ENCODE measurements around the gene TRIM49C.
"Not testable (repeated sequence)": the region's sequence is repeated elsewhere in the genome, so short reads cannot be mapped to it uniquely, and the experiment has no call there.

The TRIM49C gene, protein sequence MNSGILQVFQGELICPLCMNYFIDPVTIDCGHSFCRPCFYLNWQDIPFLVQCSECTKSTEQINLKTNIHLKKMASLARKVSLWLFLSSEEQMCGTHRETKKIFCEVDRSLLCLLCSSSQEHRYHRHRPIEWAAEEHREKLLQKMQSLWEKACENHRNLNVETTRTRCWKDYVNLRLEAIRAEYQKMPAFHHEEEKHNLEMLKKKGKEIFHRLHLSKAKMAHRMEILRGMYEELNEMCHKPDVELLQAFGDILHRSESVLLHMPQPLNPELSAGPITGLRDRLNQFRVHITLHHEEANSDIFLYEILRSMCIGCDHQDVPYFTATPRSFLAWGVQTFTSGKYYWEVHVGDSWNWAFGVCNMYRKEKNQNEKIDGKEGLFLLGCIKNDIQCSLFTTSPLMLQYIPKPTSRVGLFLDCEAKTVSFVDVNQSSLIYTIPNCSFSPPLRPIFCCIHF

DNA sequence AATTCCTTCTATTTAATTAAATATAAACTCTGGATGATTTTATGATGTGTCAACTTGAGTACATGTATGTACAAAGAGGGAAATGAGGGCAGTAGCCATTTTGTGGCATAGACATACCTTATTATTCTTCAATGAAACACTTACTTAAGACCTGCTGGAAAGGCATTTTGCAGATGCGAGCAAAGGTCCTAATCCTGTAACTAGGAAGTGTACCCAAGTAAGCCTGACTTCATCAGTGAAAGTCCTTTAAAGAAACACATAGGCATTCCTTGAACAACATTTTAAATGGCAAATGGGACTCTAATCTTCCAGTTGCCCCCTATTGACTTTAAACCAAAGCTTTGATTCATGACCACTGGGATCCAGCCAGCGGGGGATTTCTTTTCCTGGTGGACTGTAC is at the start of gene TRIM49C:
TSS of gene TRIM49C (plus strand) at position 301 of the 400 bp plus-strand sequence. CDS start 4,106 bp downstream, outside the sequence.
- DNase-seq (ENCODE audit: low spot score): not testable (repeated sequence)

DNA sequence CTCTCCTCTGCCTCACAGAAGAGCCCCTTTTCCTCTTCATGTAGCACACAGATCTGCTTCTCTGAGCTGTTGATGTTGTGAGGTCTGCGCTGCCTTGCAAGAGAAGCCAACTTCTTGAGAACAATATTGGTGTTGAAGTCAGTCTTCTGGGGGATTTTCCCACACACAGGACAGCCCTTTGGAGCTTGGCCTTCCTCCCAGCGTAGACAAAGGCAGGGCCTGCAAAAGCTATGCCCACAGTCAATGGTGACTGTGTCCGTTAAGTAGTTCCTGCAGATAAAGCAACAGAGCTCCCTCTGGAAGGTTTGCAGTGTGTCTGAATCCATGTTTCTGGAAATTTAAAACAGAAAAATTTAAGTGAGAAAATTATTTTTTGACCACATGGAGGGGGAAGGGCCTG is 6.7 kb upstream of the TRIM49C start:
- not testable (repeated sequence) for DNase-seq (ENCODE audit: low spot score)

DNA sequence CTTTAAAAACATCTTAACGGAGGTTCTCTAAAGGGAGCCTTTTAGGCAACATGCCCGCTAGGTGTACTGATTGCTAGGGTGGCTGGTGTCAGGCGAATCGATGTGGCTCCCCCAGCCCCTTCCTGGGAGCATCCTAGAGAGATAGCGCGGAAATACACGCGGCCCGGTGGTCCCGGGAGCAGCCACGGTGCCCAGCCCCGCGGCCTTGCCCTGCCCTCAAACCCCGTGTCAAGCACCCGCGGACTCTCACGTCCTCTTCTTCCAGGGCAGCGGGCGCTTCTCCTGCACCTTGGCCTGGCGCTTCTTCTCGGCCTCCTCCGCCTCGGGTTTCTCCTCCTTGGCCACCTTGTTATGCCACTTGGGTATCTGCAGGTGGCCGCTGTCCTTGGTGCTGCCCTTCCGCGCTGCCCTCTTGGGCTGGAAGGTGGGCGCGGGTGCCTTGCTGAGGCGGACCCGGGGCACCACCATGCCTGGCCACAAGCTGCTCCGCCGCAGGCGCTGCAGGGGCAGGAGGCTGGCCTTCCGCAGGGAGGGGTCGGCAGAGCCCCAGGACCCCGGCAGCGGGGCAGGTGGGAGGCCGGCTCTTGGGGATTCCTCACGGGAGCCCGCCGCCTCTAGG is 20.8 kb downstream of the TRIM49C start:
- DNase-seq (ENCODE audit: low spot score): not testable (repeated sequence)

DNA sequence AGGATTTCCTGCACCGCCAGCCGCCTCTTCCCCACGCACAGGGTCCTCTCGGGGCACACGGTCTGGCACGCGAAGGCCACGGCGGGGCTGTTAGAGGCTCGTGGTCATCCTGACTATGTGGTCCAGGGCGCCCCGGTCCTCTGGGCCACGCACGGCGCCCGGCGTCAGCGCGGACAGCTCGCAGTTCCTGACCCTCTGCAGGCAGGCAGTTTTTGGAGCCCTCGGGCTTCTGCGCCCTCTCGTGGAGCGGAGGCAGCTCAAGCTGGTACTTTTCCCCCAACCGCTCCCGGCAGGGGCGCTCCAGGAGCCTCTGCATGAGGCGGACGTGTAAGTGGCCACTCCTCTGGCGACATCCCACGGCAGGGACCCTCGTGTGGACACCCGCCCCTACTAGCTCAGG is 21.4 kb downstream of the TRIM49C start:
- DNase-seq (ENCODE audit: low spot score): not testable (repeated sequence)

DNA sequence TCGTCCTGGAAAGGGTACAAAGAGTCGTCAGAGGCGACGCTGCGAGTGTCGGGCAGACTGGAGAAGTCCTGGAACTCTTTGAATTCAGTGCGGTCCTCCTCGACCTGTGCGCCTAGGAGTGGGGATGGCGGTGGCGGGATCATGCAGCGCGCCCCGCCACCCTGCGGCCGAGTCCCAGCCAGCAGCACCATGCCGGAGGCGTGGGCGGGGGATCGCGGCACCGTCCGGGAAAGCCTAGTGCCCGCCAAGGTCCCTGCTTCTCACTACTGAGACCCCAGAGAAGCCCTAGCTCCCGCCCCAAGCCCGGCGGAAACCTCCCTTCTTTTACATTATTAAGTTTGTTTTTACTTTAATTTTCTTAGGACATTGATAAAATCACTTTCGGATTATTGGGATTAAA is 22.6 kb downstream of the TRIM49C start:
- not testable (repeated sequence) for DNase-seq (ENCODE audit: low spot score)

DNA sequence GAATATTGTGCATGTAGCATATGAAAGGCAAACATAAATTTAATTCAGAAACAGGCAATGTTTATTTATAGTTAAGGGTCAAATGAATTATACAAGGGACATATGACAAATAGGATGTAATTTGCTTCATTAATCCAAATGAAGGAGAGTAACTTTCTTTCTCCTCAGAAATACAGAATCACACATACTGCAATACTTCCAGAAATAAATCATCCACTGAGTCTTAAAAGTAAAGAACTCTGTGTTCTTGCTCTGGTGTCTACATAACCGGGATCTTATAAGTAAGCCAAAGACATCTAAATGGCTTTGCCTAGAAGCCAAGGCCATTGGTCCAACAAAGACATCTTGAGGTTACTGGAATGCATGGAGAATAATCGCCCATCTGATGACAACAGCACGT is 54.7 kb downstream of the TRIM49C start, which contains the start of gene UBTFL1:
TSS of gene UBTFL1 (plus strand) at position 301 of the 400 bp plus-strand sequence. CDS start at position 301, 0 bp downstream.
- DNase-seq (ENCODE audit: low spot score): not testable (repeated sequence)

DNA sequence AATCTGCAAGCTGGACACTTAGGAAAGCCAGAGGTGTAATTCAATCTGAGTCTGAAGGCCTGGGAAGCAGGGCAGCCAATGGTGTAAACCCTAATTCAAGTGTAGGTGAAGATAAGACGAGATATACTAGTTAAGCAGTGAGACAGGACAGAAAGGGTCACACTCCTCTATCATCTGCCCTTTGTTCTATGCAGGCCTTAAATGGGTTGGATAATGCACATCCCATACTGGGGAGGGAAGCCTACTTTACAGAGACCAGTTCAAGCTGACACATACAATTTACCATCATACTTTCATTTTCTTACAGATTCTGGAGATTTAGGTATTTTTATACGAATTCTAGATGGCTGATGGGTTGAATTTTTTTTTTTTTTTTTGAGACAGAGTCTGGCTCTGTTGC is 57.8 kb downstream of the TRIM49C start:
- DNase-seq (ENCODE audit: low spot score): not testable (repeated sequence)

Data from pons (tissue), 1 donor.